ENCODE measurements around the gene ETFA.

DNA sequence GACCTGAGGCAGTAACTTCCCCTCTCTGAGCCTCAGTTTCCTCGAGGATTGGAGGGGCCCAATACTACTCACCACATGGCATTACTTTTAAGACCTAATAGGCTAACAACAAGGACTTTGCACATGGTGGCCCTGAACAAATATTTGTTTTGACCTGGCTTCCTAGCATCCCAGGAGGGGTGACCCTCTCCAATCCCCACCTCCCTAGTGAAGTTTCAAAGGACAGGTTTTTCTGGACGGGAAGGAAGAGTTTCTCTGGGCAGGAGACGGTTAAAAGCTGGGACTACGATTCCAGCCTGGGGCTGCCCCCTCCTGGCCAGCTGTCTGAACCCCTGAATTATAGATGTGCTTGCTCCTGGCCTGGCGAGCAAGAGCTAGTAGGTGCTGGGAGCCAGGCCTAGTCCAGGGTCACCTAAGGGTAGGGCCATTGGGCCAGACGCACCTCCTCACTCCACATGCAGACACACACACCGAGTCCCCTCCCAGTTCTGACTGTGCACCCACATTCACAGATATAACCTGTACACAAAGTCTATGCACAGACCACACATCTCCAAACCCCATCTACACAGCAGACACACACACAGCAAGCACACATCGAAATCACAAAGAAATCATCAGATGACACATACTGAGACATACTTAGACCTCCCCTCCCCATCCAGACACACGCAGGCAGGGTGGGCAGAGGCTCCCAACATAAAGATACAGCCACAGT, 22.6 kb upstream of the ETFA start:
- TF ChIP-seq, protein P1, sequence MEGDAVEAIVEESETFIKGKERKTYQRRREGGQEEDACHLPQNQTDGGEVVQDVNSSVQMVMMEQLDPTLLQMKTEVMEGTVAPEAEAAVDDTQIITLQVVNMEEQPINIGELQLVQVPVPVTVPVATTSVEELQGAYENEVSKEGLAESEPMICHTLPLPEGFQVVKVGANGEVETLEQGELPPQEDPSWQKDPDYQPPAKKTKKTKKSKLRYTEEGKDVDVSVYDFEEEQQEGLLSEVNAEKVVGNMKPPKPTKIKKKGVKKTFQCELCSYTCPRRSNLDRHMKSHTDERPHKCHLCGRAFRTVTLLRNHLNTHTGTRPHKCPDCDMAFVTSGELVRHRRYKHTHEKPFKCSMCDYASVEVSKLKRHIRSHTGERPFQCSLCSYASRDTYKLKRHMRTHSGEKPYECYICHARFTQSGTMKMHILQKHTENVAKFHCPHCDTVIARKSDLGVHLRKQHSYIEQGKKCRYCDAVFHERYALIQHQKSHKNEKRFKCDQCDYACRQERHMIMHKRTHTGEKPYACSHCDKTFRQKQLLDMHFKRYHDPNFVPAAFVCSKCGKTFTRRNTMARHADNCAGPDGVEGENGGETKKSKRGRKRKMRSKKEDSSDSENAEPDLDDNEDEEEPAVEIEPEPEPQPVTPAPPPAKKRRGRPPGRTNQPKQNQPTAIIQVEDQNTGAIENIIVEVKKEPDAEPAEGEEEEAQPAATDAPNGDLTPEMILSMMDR (IDR thresholded peaks at IDR 0.05 in 4 of 5, conservative IDR thresholded peaks at IDR 0.05 in 1 of 5) = peak in 1 of 5 experiments; percentile 22
- no peak for TF ChIP-seq POLR2A (IDR thresholded peaks at IDR 0.05)

Measured in gastrocnemius medialis (tissue), 4 donors.